ENCODE results near the gene FLNB.

The FLNB gene

DNA sequence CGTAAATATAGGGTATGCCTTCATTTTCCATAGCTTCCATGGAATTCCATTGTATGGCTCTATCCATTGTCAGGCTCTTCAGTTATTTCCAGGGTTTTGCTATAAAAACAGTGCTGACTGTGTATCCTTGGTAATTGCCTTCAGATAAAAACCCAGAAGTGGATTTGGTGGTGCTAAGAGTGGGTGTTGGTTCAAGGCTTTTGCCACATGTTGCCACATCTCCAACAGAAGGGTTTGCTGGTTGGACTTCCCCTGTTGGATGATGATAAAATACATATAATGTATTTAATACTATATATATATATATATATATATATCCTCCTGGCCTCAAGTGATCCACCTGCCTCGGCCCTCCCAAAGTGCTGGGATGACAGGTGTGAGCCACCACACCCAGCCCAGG lies 97.8 kb downstream of the FLNB start:
- no peak overlapping the region for H3K27ac ChIP-seq (ENCODE audit: low read length, poor library complexity, severe bottlenecking)
- no peak overlapping the region for H2AFZ ChIP-seq (ENCODE audit: low read depth, low read length)
- H3K4me2 ChIP-seq (ENCODE audit: low read length, poor library complexity, severe bottlenecking) = no peak overlapping the region
- no peak overlapping the region for H2BK120ac ChIP-seq (ENCODE audit: low read depth, low read length)
- no peak overlapping the region for H2BK15ac ChIP-seq (ENCODE audit: low read depth, poor library complexity, severe bottlenecking)
- no peak overlapping the region for H2AK5ac ChIP-seq (ENCODE audit: low read length, severe bottlenecking)
- H3K23ac ChIP-seq (ENCODE audit: low read length in 2 of 2) = no peak overlapping the region
- H2BK12ac ChIP-seq (ENCODE audit: low read length in 2 of 2) = no peak overlapping the region
- H3K9ac ChIP-seq (ENCODE audit: low read length) = no peak overlapping the region
- no peak overlapping the region for H2BK5ac ChIP-seq (ENCODE audit: low read depth, low read length, poor library complexity, severe bottlenecking)
- no peak overlapping the region for H3K14ac ChIP-seq (ENCODE audit: low read length in 2 of 2)
- WGBS = 100% methylated on average over 1 of the region's 2 CpGs
- H3K9me3 ChIP-seq (ENCODE audit: control insufficient read depth, low read length) = no peaks in the 10 kb centered on the region
- no peak overlapping the region for H4K91ac ChIP-seq (ENCODE audit: low read length)
- no peak for DNase-seq
- peaks cover 28% of the 10 kb centered on the region for H3K79me1 ChIP-seq (replicated peaks; ENCODE audit: low read length, poor library complexity, severe bottlenecking)
- no peak overlapping the region for H3K18ac ChIP-seq (ENCODE audit: low read depth in 1 of 2, low read length in 2 of 2)
- H3K4me3 ChIP-seq (ENCODE audit: insufficient read depth in 1 of 2, low read depth in 1 of 2, low read length in 2 of 2) = no peak overlapping the region
- H3K4me1 ChIP-seq (ENCODE audit: control insufficient read depth, insufficient read depth, low read depth, low read length) = peaks cover 4% of the 10 kb centered on the region
- H3K36me3 ChIP-seq (ENCODE audit: control insufficient read depth in 1 of 2, insufficient read depth in 2 of 2, low read depth in 1 of 2, low read length in 2 of 2) = peaks cover 55 to 93% of the 10 kb centered on the region in 2 experiments
- H3K4ac ChIP-seq (ENCODE audit: low read depth in 1 of 2, low read length in 2 of 2) = no peak overlapping the region
- H3K27me3 ChIP-seq (ENCODE audit: control insufficient read depth in 1 of 2, insufficient read depth in 1 of 2, low read length in 2 of 2) = no peaks in the 10 kb centered on the region
- no peak overlapping the region for H4K8ac ChIP-seq (ENCODE audit: low read length)

DNA sequence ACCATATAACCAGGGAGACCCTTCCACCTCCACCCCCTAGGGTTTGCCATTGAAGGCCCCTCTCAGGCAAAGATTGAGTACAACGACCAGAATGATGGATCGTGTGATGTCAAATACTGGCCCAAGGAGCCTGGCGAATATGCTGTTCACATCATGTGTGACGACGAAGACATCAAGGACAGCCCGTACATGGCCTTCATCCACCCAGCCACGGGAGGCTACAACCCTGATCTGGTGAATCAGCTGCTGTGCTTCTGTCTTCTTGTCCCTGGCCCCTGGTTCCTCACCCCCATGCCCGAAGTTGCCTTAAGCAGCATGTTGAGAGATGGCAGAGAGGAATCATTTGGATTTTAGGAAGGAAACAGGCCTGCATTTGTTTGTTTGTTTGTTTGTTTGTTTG lies 98.4 kb downstream of the FLNB start:
- Histone ChIP-seq H4K8ac (ENCODE audit: low read length) (no peak overlapping the region), H2AK5ac (ENCODE audit: low read length, severe bottlenecking) (no peak overlapping the region), H3K18ac (ENCODE audit: low read depth in 1 of 2, low read length in 2 of 2) (no peak overlapping the region), H3K36me3 (ENCODE audit: control insufficient read depth in 1 of 2, insufficient read depth in 2 of 2, low read depth in 1 of 2, low read length in 2 of 2) (peaks cover 54 to 93% of the 10 kb centered on the region in 2 experiments), H2BK12ac (ENCODE audit: low read length in 2 of 2) (no peak overlapping the region), H2AFZ (ENCODE audit: low read depth, low read length) (no peak overlapping the region), H3K4me2 (ENCODE audit: low read length, poor library complexity, severe bottlenecking) (no peak overlapping the region), H3K27ac (ENCODE audit: low read length, poor library complexity, severe bottlenecking) (no peak overlapping the region), H2BK5ac (ENCODE audit: low read depth, low read length, poor library complexity, severe bottlenecking) (no peak overlapping the region), H3K9me3 (ENCODE audit: control insufficient read depth, low read length) (no peaks in the 10 kb centered on the region), H2BK120ac (ENCODE audit: low read depth, low read length) (no peak overlapping the region), H3K4ac (ENCODE audit: low read depth in 1 of 2, low read length in 2 of 2) (no peak overlapping the region), H3K4me3 (ENCODE audit: insufficient read depth in 1 of 2, low read depth in 1 of 2, low read length in 2 of 2) (no peak overlapping the region), H4K91ac (ENCODE audit: low read length) (no peak overlapping the region), H3K27me3 (ENCODE audit: control insufficient read depth in 1 of 2, insufficient read depth in 1 of 2, low read length in 2 of 2) (no peaks in the 10 kb centered on the region), H3K4me1 (ENCODE audit: control insufficient read depth, insufficient read depth, low read depth, low read length) (peaks cover 4% of the 10 kb centered on the region), H2BK15ac (ENCODE audit: low read depth, poor library complexity, severe bottlenecking) (no peak overlapping the region), H3K23ac (ENCODE audit: low read length in 2 of 2) (no peak overlapping the region), H3K9ac (ENCODE audit: low read length) (no peak overlapping the region), H3K79me1 (replicated peaks; ENCODE audit: low read length, poor library complexity, severe bottlenecking) (peaks cover 28% of the 10 kb centered on the region), H3K14ac (ENCODE audit: low read length in 2 of 2) (no peak overlapping the region)
- 99% methylated on average over 8 of the region's 8 CpGs for WGBS
- no peak for DNase-seq

DNA sequence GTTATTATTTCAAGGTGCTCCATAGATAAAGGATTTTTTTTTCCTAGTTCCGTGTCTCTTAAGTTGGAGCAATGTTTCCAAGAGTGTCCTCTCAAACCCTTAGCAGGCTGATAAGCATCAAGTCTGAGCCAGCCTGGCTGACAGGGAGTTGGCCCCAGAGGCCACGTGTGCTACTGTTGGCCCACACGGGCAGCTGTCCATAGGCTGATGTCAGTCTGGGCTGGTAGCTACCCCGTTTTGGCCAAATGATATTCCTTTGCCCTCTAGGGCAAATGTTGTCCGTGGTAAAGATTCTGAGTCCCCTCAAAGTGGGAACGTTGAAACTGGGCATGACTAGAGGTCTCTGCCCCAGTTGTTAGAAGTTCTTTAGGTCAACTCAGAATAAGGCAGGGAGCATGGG lies 99.4 kb downstream of the FLNB start:
- Histone ChIP-seq H3K4ac (ENCODE audit: low read depth in 1 of 2, low read length in 2 of 2) (no peak overlapping the region), H3K4me3 (ENCODE audit: insufficient read depth in 1 of 2, low read depth in 1 of 2, low read length in 2 of 2) (no peak overlapping the region), H2BK5ac (ENCODE audit: low read depth, low read length, poor library complexity, severe bottlenecking) (no peak overlapping the region), H3K27ac (ENCODE audit: low read length, poor library complexity, severe bottlenecking) (no peak overlapping the region), H3K4me1 (ENCODE audit: control insufficient read depth, insufficient read depth, low read depth, low read length) (peaks cover 4% of the 10 kb centered on the region), H3K23ac (ENCODE audit: low read length in 2 of 2) (no peak overlapping the region), H3K18ac (ENCODE audit: low read depth in 1 of 2, low read length in 2 of 2) (no peak overlapping the region), H3K27me3 (ENCODE audit: control insufficient read depth in 1 of 2, insufficient read depth in 1 of 2, low read length in 2 of 2) (no peaks in the 10 kb centered on the region), H3K14ac (ENCODE audit: low read length in 2 of 2) (no peak overlapping the region), H3K79me1 (replicated peaks; ENCODE audit: low read length, poor library complexity, severe bottlenecking) (peaks cover 25% of the 10 kb centered on the region), H2BK15ac (ENCODE audit: low read depth, poor library complexity, severe bottlenecking) (no peak overlapping the region), H3K4me2 (ENCODE audit: low read length, poor library complexity, severe bottlenecking) (no peak overlapping the region), H3K9me3 (ENCODE audit: control insufficient read depth, low read length) (no peaks in the 10 kb centered on the region), H2BK12ac (ENCODE audit: low read length in 2 of 2) (no peak overlapping the region), H4K8ac (ENCODE audit: low read length) (peak overlapping the region; percentile 19), H2BK120ac (ENCODE audit: low read depth, low read length) (no peak overlapping the region), H3K9ac (ENCODE audit: low read length) (no peak overlapping the region), H2AK5ac (ENCODE audit: low read length, severe bottlenecking) (no peak overlapping the region), H2AFZ (ENCODE audit: low read depth, low read length) (no peak overlapping the region), H4K91ac (ENCODE audit: low read length) (no peak overlapping the region), H3K36me3 (ENCODE audit: control insufficient read depth in 1 of 2, insufficient read depth in 2 of 2, low read depth in 1 of 2, low read length in 2 of 2) (peaks cover 57 to 93% of the 10 kb centered on the region in 2 experiments)
- no peak for DNase-seq
- WGBS = 90% methylated on average over 6 of the region's 6 CpGs

DNA sequence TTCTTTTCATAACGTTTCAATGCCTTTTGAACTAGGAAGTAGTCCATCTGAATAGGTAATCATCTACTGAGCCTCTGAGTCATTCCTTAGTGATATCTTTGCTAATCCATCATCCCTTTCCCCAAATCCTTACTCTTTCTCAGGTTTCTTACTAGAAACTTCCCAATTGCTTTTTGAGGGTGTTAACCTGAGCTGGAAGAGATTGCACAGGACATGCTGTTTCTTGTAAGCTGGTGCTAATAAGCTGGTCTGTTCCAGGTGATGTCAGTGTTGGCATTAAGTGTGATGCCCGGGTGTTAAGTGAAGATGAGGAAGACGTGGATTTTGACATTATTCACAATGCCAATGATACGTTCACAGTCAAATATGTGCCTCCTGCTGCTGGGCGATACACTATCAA lies 101.5 kb downstream of the FLNB start:
- H2BK5ac ChIP-seq (ENCODE audit: low read depth, low read length, poor library complexity, severe bottlenecking) = no peak overlapping the region
- H3K14ac ChIP-seq (ENCODE audit: low read length in 2 of 2) = no peak overlapping the region
- no peak overlapping the region for H2BK12ac ChIP-seq (ENCODE audit: low read length in 2 of 2)
- H4K8ac ChIP-seq (ENCODE audit: low read length) = no peak overlapping the region
- no peak overlapping the region for H3K4ac ChIP-seq (ENCODE audit: low read depth in 1 of 2, low read length in 2 of 2)
- H3K23ac ChIP-seq (ENCODE audit: low read length in 2 of 2) = no peak overlapping the region
- H2BK120ac ChIP-seq (ENCODE audit: low read depth, low read length) = no peak overlapping the region
- H3K18ac ChIP-seq (ENCODE audit: low read depth in 1 of 2, low read length in 2 of 2) = no peak overlapping the region
- no peak overlapping the region for H2AFZ ChIP-seq (ENCODE audit: low read depth, low read length)
- H2AK5ac ChIP-seq (ENCODE audit: low read length, severe bottlenecking) = no peak overlapping the region
- 91% methylated on average over 4 of the region's 5 CpGs for WGBS
- no peak overlapping the region for H4K91ac ChIP-seq (ENCODE audit: low read length)
- H3K4me3 ChIP-seq (ENCODE audit: insufficient read depth in 1 of 2, low read depth in 1 of 2, low read length in 2 of 2) = no peak overlapping the region
- no peak overlapping the region for H3K4me2 ChIP-seq (ENCODE audit: low read length, poor library complexity, severe bottlenecking)
- H3K9me3 ChIP-seq (ENCODE audit: control insufficient read depth, low read length) = no peaks in the 10 kb centered on the region
- H3K36me3 ChIP-seq (ENCODE audit: control insufficient read depth in 1 of 2, insufficient read depth in 2 of 2, low read depth in 1 of 2, low read length in 2 of 2) = peaks cover 60 to 89% of the 10 kb centered on the region in 2 experiments
- no peak overlapping the region for H3K27ac ChIP-seq (ENCODE audit: low read length, poor library complexity, severe bottlenecking)
- no peak overlapping the region for H3K9ac ChIP-seq (ENCODE audit: low read length)
- H3K4me1 ChIP-seq (ENCODE audit: control insufficient read depth, insufficient read depth, low read depth, low read length) = no peaks in the 10 kb centered on the region
- no peaks in the 10 kb centered on the region for H3K27me3 ChIP-seq (ENCODE audit: control insufficient read depth in 1 of 2, insufficient read depth in 1 of 2, low read length in 2 of 2)
- no peak for DNase-seq
- H2BK15ac ChIP-seq (ENCODE audit: low read depth, poor library complexity, severe bottlenecking) = no peak overlapping the region
- peaks cover 25% of the 10 kb centered on the region for H3K79me1 ChIP-seq (replicated peaks; ENCODE audit: low read length, poor library complexity, severe bottlenecking)

All from mesenchymal stem cell (in vitro differentiated cells and primary cell).